GM19193 (cell line): ENCODE measurements around the gene TNPO1.

Experiments used
- POLR2A ChIP-seq: IDR thresholded peaks from 4 replicates; pipeline ENCODE4 v1.6.1; 2011; ENCODE audit not compliant: insufficient read depth, insufficient read length; ENCODE audit errors: extremely low read depth

TNPO1 gene

DNA sequence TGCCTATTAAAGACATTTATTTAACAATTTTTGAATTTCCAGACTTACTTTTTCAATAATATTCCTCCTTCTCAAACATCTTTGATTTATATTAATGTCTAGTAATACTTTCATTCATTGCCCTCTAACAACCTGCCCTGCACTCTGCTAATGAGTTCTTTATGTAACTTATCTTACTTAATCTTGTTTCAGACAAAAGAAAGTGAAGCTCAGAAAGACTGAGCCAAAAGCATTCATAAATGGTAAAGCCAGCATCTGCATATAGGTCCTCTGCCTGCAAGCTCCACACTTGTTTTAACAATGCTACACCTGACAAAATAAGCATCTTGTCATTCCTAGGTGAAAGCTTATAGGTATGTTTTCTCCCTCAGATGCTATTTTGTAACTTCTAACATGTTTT lies 2.4 kb upstream of the TNPO1 start:
- no peak for TF ChIP-seq POLR2A

DNA sequence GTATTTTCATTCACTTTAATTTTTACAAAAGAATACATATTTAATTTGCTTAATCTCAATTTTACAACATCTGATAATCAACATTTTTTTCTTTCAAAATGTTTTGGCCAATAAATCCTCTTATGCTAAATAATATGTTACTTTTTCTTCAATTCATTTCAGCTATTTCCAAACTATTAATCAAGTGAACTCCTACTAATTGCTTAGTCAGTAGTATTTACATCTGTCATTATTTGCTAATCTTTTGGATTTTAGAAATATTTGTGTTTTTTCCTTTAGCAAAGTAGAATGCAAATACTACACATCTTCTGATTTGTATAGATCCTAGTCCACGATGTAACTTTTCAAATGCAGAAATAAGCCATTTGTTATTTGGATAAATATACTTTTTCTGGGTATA lies 1.6 kb upstream of the TNPO1 start:
- TF ChIP-seq POLR2A, result no peak

- TF ChIP-seq POLR2A, result no peak
These were observed 729 bp upstream of the TNPO1 start for GRCh38 chr5:72815580-72816283.

DNA sequence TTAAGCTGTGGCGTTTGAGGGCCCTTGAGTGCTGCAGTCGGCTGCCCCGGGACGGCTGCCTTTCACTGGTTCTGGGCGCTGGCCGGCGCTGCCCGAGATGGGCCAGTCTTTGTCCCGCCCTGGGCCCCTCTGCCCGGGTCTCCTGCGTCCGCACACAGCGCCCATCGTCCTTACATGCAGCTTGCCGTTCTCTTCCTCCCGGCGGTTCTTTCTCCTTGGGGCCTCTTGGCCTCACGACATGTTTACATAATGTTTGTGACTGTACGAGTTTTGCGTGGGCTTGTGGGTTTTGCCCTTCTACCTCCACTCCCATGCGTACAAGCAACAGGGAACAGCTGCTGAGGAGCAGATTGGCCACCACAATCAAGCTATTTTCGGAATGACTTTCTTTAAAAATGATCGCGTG lies 618 bp downstream of the TNPO1 start:
- TF ChIP-seq POLR2A, result no peak

- TF ChIP-seq POLR2A, result no peak
These were observed 1.3 kb downstream of the TNPO1 start for GRCh38 chr5:72817671-72818266.

DNA sequence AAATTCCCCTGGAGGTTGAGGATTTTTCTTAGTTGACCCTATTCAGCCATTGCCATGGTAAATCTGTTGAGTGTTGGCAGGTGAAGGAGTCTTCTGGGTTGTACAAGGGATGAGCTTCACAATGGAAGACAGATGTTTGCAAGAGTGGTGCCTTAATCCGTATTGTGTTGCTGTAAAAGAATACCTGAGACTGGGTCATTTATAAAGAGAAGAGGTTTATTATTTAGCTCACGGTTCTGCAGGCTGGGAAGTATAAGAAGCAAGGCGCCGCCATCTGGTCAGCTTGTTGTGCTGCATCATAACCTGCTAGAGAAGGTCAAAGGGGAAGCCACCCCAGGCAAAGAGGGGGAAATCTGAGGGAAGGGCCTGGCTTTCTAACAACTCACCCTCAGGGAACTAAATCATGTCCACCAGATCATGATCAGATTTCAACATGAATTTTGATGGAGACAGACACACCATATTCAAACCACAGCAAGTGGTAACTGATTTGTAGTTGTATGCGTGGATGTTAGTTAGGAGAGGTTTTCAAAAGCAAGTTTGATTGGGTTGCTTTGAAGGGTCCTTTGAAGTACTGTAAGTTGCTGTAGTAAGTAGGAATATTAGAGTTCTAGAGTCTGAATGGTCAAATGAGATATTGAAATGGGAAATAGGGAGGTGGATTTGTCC lies 2.5 kb downstream of the TNPO1 start:
- TF ChIP-seq POLR2A, result no peak

DNA sequence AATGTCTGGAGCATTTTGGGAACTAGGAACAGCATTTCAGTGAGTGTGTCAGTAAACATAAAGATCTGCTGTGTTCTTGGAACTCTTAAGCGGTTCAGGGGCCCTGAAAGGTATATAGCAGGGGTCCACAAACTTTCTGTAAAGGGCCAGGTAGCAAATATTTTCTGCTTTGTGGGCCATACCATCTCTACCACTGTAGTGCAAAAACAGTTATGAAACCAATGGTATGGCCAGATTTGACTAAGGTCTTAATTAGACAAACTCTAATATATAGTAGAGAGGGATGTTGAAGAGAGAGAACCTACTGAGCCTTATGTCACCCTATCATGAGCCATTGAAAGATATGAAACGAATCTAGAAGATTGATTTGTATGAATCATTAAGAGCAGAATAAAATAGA lies 5.3 kb downstream of the TNPO1 start:
- TF ChIP-seq POLR2A, result no peak

DNA sequence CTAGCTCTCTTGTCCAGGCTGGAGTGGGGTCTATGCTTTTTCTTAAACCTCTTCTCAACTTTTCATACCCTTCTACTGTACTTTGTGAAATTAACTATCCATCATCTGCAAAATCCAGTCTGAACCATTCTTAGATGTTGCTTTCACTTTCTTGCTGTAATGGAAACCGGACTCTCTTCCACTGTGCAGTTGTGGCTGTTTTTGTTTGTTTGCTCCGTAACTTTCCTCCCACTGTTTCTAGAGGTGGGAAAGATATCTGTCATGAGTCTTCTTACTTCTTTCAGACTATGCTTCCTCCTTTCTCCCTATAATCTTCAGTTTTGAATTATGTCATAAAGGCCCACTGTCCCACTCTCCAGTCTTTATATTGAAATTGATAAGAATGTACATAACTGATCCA lies 6.5 kb downstream of the TNPO1 start:
- TF ChIP-seq POLR2A, result no peak

DNA sequence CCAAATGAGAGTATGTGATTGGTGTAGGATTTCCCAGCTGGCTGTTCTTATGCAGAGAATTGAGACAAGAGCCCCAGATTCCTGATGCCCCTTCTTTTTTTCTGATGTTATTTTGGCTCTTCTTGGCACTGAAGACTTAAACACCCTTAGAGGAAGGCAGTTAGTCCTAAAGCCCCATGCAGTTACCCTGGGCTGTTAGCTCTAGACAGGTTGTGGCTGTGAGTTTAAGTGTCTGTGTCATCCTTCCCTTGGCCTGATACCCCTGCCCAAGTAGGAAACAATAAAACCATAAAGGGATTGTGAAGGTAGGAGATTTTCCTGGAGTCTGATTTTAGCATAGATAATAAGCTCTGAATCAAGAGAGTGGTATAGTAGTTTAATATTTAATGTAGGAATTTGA lies 13.2 kb downstream of the TNPO1 start:
- no peak for TF ChIP-seq POLR2A

DNA sequence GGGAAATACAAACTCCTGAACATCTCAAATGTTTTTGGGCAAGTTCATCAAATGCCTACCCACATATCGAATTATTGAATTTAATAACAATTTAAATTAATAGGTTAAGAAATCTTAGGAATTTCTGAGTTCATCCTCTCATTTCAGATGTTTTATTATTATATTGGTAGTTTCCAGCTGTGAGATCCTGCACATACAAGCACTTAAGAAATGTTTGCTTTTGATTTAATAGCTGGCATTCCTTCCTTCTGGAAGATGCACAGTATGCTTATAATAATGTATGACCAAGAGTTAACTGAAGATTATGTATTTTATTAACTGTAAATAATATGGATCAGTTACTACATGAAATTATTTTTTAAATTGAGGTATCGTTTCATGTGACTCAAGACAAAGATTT lies 13.9 kb downstream of the TNPO1 start:
- TF ChIP-seq POLR2A, result no peak

DNA sequence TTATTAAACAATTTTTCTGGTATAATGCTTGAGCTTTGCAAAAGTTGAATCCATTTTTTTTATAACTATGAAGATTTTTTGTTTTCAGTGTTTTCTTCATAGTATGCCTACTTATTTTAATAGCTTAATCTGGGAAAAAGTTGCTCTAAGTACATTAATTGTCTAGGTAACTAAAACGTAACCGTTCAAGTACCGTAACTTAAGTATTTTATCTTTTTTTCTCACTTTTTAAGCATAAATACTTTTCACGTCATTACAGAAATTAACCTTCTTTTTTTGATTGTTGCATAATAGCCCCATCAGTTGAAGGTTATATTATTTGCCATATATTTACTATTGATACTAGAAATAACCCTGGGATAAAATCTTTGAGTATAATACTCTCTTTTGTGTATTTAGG lies 15.2 kb downstream of the TNPO1 start:
- no peak for TF ChIP-seq POLR2A

- TF ChIP-seq POLR2A, result no peak
These were observed 18.5 kb downstream of the TNPO1 start for GRCh38 chr5:72834924-72835323.

GRCh38 chr5:72835633-72836032 lies 19.2 kb downstream of the TNPO1 start:
- TF ChIP-seq POLR2A, result no peak

- TF ChIP-seq POLR2A, result no peak
These were observed 20.3 kb downstream of the TNPO1 start for GRCh38 chr5:72836810-72837209.

- TF ChIP-seq POLR2A, result no peak
These were observed 21.1 kb downstream of the TNPO1 start for GRCh38 chr5:72837524-72838096.

DNA sequence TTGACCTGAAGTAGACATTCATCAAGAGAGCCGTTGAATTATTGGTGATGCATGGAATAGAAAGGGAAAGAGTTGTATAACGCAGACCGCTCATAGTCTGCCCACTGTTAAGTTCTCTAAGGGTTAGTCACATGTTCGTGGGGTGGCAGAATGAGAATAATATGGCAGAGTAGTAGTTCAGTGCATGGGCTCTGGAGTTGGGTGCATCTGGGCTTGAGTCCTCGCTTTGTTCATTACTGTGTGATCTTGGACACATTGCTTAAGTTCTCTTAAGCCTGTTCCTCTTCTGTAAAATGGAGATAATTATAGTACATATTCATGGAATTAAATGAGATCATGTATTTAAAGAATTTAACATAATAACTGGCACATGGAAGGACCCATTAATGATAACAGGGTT lies 23.6 kb downstream of the TNPO1 start:
- no peak for TF ChIP-seq POLR2A
